ENCODE data around the gene SIPA1L3. TPM values are rescaled to one million over a fixed set of nuclear protein-coding genes. Genes with fewer than 3 reads are reported as not detected.
A peak's percentile ranks its signal among the peaks of the same experiment; 100 is the strongest.

The SIPA1L3 gene
- total RNA-seq, 1 donor from 2014 or later = 63.2 TPM

DNA sequence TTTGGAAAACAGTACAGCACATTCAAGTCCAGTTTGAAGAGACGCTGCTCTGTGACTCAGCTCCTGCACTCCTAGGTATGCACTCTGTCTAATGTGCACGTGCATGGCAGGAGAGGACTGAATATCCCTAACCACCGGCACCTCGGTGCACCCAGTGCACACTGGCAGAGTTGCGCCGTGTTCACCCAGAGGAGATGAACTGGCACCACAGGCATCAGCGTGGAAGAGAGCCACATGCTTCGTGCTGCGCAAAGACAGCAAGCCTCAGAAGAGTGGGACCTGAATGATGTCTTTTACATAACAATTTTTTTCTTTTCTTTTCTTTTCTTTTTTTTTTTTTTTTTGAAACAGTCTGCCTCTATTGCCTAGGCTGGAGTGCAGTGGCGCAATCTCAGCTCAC lies 194.7 kb downstream of the SIPA1L3 start:
- H3K27me3 ChIP-seq (ENCODE audit: low read depth) = no peaks in the 10 kb centered on the region
- no peaks in the 10 kb centered on the region for H3K9me3 ChIP-seq
- no peak for ATAC-seq
- TF ChIP-seq CTCF (IDR thresholded peaks at IDR 0.05) = no peak
- intact Hi-C loops (cut with DNase I) = no loop called here
- H3K36me3 ChIP-seq = peaks cover 60% of the 10 kb centered on the region
- H3K4me1 ChIP-seq = no peaks in the 10 kb centered on the region
- H3K4me3 ChIP-seq = no peak overlapping the region
- no peak overlapping the region for H3K27ac ChIP-seq
- DNase-seq = no peak

DNA sequence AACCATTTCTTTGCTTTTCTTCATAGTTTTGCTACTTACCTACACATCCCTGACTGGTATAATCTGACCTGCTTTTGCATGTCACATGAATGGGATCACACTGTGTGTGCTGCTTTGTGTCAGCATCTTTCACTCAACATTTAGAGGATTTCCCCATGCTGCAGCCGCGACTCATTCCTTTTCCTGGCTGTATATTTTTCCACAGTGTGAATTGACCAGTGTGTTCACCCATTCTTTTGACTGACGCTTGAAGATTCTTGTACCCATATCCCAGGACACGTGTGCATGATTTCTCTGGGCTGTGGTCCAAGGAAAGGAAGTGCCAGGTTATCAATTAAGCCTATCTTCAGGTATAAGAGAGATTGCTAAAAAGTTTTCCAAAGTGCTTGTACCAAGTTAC lies 198.6 kb downstream of the SIPA1L3 start:
- H3K27me3 ChIP-seq (ENCODE audit: low read depth) = no peaks in the 10 kb centered on the region
- H3K36me3 ChIP-seq = peaks cover 86% of the 10 kb centered on the region
- H3K27ac ChIP-seq = no peak overlapping the region
- DNase-seq (no peak), ATAC-seq (no peak)
- H3K4me1 ChIP-seq = no peaks in the 10 kb centered on the region
- H3K4me3 ChIP-seq = no peak overlapping the region
- H3K9me3 ChIP-seq = no peaks in the 10 kb centered on the region
- TF ChIP-seq CTCF (IDR thresholded peaks at IDR 0.05) = no peak
- intact Hi-C loops (cut with DNase I) = no loop called here

DNA sequence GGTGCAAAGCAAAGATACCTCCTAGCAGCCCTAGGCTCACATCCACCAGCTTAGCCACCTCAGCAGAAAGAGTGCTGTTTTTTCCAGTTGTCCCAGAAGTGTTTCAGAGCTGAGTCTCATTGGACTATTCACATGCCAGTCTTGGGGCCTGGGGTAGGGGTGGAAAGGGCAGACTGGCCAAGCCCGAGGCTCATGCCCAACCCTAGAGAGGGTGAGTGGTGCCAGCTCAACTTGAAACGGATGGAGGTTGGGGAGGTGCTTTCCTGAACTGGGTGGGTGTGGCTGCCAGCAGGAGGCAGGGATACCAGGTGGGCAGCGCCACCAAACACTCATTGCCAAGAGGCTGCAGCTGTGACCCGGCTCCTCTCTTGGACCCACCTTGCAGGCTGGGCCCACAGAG lies 200.1 kb downstream of the SIPA1L3 start:
- ATAC-seq = peak in 1 of 2 donors; percentile 19
- intact Hi-C loops (cut with DNase I) = no loop called here
- TF ChIP-seq CTCF (IDR thresholded peaks at IDR 0.05) = no peak

DNA sequence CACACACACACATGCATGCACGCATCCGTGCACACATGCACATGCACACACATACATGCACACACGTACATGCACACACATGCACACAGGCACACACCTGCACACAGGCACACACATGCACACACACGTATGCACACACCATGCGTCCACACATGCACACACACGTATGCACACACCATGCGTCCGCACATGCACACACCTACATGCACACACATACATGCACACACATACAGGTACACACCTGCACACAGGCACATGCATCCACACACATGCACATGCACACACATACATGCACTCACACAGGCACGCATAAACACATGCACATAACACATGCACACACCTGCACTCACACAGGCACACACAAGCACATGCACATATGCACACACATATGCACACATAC lies 204.9 kb downstream of the SIPA1L3 start:
- intact Hi-C loops (cut with DNase I) = no loop called here

More for the DNA sequence above, 200.1 kb downstream of the SIPA1L3 start:
- Histone ChIP-seq H3K27me3 (ENCODE audit: low read depth) (no peaks in the 10 kb centered on the region), H3K9me3 (no peaks in the 10 kb centered on the region), H3K27ac (no peak overlapping the region), H3K36me3 (peaks cover 85% of the 10 kb centered on the region), H3K4me3 (no peak overlapping the region), H3K4me1 (no peaks in the 10 kb centered on the region)
- DNase-seq = no peak

DNA sequence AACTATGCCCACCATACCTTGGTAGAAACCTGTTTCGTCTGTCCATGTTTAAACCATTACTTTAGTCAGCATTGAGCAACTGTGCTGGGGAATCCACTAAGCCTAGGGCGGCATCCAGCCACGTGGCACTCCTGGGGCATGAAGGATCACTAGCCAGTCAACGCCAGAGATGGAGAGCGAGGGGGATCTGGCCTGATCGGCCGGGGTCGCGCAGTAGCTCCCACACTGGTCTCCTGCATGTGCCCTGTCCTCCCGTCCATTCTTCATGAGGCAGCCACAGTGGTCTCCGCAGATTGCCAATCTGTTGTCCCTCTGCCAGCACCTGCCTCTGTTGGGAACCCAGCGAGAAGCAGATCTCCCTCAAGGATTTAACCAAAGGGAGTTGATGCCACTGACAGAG lies 207.6 kb downstream of the SIPA1L3 start:
- intact Hi-C loops (cut with DNase I) = no loop called here
- Histone ChIP-seq H3K27me3 (ENCODE audit: low read depth) (no peaks in the 10 kb centered on the region), H3K4me1 (no peaks in the 10 kb centered on the region), H3K9me3 (no peaks in the 10 kb centered on the region), H3K36me3 (peaks cover 57% of the 10 kb centered on the region), H3K27ac (no peak overlapping the region), H3K4me3 (no peak overlapping the region)
- ATAC-seq (no peak), DNase-seq (no peak)
- no peak for TF ChIP-seq CTCF (IDR thresholded peaks at IDR 0.05)

More for the DNA sequence above, 204.9 kb downstream of the SIPA1L3 start:
- Histone ChIP-seq H3K4me3 (no peak overlapping the region), H3K27ac (no peak overlapping the region), H3K36me3 (peaks cover 74% of the 10 kb centered on the region), H3K27me3 (ENCODE audit: low read depth) (no peaks in the 10 kb centered on the region), H3K9me3 (no peaks in the 10 kb centered on the region), H3K4me1 (no peaks in the 10 kb centered on the region)
- DNase-seq (no peak), ATAC-seq (no peak)
- TF ChIP-seq CTCF (IDR thresholded peaks at IDR 0.05) = no peak
